ENCODE results near the gene DOCK7.

DNA sequence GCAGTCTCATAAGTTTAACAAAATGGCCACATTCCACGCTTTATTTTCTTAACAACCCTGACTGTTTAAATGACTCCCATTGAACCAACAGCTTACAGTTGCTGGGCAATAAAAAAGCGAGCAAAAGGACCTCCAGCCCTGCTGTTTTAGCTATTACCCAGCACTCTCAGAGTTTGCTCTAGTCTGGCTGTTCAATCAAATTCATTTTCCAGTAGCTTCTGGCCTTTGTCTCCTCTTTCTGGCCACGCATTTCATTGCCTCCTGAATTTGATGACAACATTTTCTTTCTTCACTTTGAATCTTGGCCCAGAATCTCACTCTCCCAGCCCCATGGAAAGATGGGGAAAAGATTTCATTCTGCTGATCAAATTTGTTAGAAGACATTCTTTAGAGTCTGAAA is 44.1 kb upstream of the DOCK7 start:
- TF ChIP-seq, protein P1, sequence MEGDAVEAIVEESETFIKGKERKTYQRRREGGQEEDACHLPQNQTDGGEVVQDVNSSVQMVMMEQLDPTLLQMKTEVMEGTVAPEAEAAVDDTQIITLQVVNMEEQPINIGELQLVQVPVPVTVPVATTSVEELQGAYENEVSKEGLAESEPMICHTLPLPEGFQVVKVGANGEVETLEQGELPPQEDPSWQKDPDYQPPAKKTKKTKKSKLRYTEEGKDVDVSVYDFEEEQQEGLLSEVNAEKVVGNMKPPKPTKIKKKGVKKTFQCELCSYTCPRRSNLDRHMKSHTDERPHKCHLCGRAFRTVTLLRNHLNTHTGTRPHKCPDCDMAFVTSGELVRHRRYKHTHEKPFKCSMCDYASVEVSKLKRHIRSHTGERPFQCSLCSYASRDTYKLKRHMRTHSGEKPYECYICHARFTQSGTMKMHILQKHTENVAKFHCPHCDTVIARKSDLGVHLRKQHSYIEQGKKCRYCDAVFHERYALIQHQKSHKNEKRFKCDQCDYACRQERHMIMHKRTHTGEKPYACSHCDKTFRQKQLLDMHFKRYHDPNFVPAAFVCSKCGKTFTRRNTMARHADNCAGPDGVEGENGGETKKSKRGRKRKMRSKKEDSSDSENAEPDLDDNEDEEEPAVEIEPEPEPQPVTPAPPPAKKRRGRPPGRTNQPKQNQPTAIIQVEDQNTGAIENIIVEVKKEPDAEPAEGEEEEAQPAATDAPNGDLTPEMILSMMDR (IDR thresholded peaks at IDR 0.05; ENCODE audit: low read depth, low read length, poor library complexity, severe bottlenecking), result no peak
- no peak for TF ChIP-seq EZH2phosphoT487 (IDR thresholded peaks at IDR 0.05; ENCODE audit: borderline replicate concordance, low read length)

All from DOHH2 (cell line).